ENCODE data around the gene IWS1. TPM values are rescaled to one million over a fixed set of nuclear protein-coding genes. Genes with fewer than 3 reads are reported as not detected.

Gene IWS1
- total RNA-seq, 4 donors from 2014 or later, result 22.7 to 47.1 (median 33.2) TPM

- TF ChIP-seq CTCF (IDR thresholded peaks at IDR 0.05) (no peak), POLR2A (IDR thresholded peaks at IDR 0.05) (no peak)
- DNase-seq (ENCODE audit: low spot score in 2 of 2), result peak; percentile 7 to 72
- 84 to 85% methylated on average over 14 of the region's 14 CpGs for WGBS, 2 donors
- intact Hi-C loops (cut with DNase I; ENCODE audit: low total_unique reads), result no loop called here
- H3K4me3 ChIP-seq (ENCODE audit: low read depth, poor library complexity, severe bottlenecking), result no peak overlapping the region
Observed at GRCh38 chr2:127431408-127432023, 94.8 kb downstream of the IWS1 start.

Other genes with a start within 250 kb of the IWS1 start
- 10 to 100 TPM; 23.7 to 47.5 (median 32.1) TPM for gene ERCC3, start 232.3 kb downstream of the IWS1 start, total RNA-seq
- 10 to 100 TPM; 58.9 to 68.5 (median 63.0) TPM for gene MAP3K2, start 138.5 kb downstream of the IWS1 start, total RNA-seq
- not detected for gene PROC, start 108.1 kb downstream of the IWS1 start, total RNA-seq
- gene MYO7B, start 9.2 kb upstream of the IWS1 start, total RNA-seq, result 10 to 100 TPM in 1 of 4 donors, 1 to 10 TPM in 3; 2.3 to 13.0 (median 4.8) TPM
- under 1 TPM in 1 of 4 donors, not detected in 3; 0.88 TPM for gene GPR17, start 119.7 kb upstream of the IWS1 start, total RNA-seq
- 10 to 100 TPM in 2 of 4 donors, 1 to 10 TPM in 2; 7.5 to 19.4 (median 11.4) TPM for gene LIMS2, start 149.0 kb upstream of the IWS1 start, total RNA-seq
- 10 to 100 TPM in 3 of 4 donors, 1 to 10 TPM in 1; 9.7 to 16.3 (median 13.7) TPM for gene SFT2D3, start 175.0 kb upstream of the IWS1 start, total RNA-seq